ES-I3 (cell line): ENCODE data around the gene AR.

Source experiments
- H3K36me3 ChIP-seq: 2 replicates; pipeline ENCODE4 v1.6.1; 2013; ENCODE audit warnings: mild to moderate bottlenecking, low read length, control low read depth, moderate library complexity; ENCODE audit not compliant: insufficient read depth
- H3K4me1 ChIP-seq: 2 replicates; pipeline ENCODE4 v1.6.1; 2013; ENCODE audit warnings: mild to moderate bottlenecking, control low read depth, low read length; ENCODE audit not compliant: insufficient read depth
- H3K9ac ChIP-seq: 2 replicates; pipeline ENCODE4 v1.6.1; 2013; ENCODE audit warnings: low read depth, mild to moderate bottlenecking, low read length, moderate library complexity
- H3K9me3 ChIP-seq: 2 replicates; pipeline ENCODE4 v1.6.1; 2013; ENCODE audit warnings: mild to moderate bottlenecking, low read length, moderate library complexity; ENCODE audit not compliant: control insufficient read depth, insufficient read depth

The AR gene

DNA sequence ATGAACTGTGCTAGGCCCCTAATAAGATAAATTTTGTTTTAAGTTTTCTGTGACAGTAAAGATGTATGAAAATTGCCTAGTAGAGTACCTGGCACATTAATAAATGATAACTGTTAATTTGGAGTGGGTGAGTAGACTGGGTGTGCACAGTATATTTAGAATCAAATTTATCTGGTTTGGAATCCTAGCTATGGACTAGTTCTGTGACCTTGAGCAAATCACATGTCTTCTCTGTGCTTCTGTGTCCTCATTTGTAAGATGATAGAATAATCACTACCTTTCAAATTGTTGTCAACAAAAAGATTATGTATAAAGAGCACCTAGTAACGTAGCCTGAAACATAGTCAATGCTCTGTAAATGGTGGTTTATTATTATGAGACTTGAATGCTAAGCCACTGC is 170.2 kb downstream of the AR start:
- Histone ChIP-seq H3K4me1 (no peaks in the 10 kb centered on the region), H3K36me3 (peaks cover 6% of the 10 kb centered on the region; the same call in 1 of the 2 replicates), H3K9ac (no peak overlapping the region), H3K9me3 (no peaks in the 10 kb centered on the region; the same call in none of the 2 replicates)

DNA sequence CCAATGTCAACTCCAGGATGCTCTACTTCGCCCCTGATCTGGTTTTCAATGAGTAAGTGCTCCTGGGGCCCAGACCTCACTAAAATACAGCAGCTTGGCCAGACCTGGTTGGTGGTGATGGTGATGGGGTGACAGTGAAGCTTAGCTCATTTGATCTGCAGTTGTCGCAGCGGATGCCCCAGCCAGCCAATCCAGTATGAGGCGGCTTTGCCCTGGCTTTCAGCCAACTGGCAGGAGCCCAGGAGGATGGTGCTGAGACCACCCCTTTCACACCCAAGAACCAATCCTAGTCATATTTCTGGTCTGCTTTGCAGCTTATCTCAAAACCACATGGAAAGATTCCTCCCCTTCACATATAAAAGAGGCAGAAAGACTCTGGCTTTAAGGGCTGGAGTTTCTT is 173.8 kb downstream of the AR start:
- Histone ChIP-seq H3K4me1 (no peaks in the 10 kb centered on the region), H3K9me3 (no peaks in the 10 kb centered on the region)

DNA sequence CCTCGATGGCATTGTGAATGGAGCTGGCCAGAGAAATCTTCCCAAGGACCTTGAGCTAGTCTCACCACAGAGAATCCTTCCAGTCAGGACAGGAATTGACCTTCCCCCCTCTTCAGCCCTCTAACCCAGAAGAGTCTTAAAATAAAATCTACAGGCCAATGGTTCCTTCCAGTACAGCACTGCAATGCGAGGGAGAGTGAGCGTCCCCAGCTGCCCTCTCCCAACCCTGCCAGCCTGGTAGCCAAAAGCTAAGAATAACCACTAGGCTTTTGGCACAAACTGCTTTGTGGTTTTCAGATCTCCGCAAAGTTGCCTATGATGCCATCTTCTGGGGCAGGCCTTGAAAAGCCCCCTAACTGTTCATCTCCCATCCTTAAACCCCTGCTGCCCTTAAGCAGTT is 175.1 kb downstream of the AR start:
- H3K36me3 ChIP-seq, result no peaks in the 10 kb centered on the region; the same call in none of the 2 replicates
- no peaks in the 10 kb centered on the region for H3K4me1 ChIP-seq
- no peaks in the 10 kb centered on the region for H3K9me3 ChIP-seq
- no peak overlapping the region for H3K9ac ChIP-seq

More for the DNA sequence above, 173.8 kb downstream of the AR start:
- H3K9ac ChIP-seq, result no peak overlapping the region
- no peaks in the 10 kb centered on the region; the same call in none of the 2 replicates for H3K36me3 ChIP-seq

DNA sequence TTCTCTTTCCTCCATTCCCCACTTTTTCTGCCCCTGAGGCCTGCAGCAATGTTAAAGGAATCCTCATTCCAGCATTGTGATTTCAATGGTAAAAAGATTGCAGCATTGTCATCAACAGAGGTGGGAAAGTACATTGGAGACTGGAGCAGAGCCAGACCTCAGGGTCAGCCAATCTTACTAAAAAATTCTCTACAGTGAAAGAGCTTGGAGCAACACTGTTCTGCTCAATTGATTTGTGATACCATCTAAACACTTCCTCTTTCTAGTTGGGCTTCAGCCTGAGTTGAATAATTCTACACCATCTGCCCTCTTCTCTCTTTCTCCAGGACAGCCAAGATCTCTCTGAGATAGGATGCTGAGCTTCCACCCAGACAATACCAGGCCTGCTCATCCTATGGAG is 176.5 kb downstream of the AR start:
- Histone ChIP-seq H3K4me1 (no peaks in the 10 kb centered on the region), H3K36me3 (no peaks in the 10 kb centered on the region; the same call in none of the 2 replicates), H3K9me3 (no peaks in the 10 kb centered on the region), H3K9ac (no peak overlapping the region)

DNA sequence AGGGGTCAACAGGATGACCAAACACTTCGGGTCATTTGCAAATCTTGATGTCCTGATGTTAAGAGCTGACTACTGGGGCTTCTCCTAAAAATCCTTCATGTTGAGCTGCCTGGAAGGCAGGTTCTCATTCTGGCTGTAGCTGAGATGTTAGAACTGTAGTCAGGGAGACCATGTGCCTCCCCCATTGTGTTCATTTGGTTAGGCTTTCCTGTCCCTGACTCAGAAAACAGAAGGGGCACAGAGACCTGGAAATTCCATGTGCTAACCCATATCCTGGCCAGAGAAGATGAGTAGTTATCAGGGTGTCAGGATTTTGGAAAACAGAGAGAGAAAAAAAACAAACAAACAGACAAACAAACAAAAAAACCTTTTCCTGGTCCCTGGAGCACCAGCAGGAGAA is 177.5 kb downstream of the AR start:
- no peaks in the 10 kb centered on the region for H3K9me3 ChIP-seq
- no peaks in the 10 kb centered on the region; the same call in none of the 2 replicates for H3K36me3 ChIP-seq
- no peaks in the 10 kb centered on the region for H3K4me1 ChIP-seq
- no peak overlapping the region for H3K9ac ChIP-seq

DNA sequence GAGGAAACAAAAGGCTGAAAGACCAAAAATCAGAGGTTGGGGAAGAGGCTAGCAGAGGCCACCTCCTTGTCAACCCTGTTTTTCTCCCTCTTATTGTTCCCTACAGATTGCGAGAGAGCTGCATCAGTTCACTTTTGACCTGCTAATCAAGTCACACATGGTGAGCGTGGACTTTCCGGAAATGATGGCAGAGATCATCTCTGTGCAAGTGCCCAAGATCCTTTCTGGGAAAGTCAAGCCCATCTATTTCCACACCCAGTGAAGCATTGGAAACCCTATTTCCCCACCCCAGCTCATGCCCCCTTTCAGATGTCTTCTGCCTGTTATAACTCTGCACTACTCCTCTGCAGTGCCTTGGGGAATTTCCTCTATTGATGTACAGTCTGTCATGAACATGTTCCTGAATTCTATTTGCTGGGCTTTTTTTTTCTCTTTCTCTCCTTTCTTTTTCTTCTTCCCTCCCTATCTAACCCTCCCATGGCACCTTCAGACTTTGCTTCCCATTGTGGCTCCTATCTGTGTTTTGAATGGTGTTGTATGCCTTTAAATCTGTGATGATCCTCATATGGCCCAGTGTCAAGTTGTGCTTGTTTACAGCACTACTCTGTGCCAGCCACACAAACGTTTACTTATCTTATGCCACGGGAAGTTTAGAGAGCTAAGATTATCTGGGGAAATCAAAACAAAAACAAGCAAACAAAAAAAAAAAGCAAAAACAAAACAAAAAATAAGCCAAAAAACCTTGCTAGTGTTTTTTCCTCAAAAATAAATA is 179.9 kb downstream of the AR start:
- no peaks in the 10 kb centered on the region for H3K9me3 ChIP-seq
- no peaks in the 10 kb centered on the region for H3K4me1 ChIP-seq
- no peaks in the 10 kb centered on the region; the same call in none of the 2 replicates for H3K36me3 ChIP-seq
- no peak overlapping the region for H3K9ac ChIP-seq

DNA sequence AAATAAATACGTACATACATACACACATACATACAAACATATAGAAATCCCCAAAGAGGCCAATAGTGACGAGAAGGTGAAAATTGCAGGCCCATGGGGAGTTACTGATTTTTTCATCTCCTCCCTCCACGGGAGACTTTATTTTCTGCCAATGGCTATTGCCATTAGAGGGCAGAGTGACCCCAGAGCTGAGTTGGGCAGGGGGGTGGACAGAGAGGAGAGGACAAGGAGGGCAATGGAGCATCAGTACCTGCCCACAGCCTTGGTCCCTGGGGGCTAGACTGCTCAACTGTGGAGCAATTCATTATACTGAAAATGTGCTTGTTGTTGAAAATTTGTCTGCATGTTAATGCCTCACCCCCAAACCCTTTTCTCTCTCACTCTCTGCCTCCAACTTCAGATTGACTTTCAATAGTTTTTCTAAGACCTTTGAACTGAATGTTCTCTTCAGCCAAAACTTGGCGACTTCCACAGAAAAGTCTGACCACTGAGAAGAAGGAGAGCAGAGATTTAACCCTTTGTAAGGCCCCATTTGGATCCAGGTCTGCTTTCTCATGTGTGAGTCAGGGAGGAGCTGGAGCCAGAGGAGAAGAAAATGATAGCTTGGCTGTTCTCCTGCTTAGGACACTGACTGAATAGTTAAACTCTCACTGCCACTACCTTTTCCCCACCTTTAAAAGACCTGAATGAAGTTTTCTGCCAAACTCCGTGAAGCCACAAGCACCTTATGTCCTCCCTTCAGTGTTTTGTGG is 180.7 kb downstream of the AR start:
- Histone ChIP-seq H3K9ac (no peak overlapping the region), H3K4me1 (no peaks in the 10 kb centered on the region), H3K36me3 (no peaks in the 10 kb centered on the region; the same call in none of the 2 replicates), H3K9me3 (no peaks in the 10 kb centered on the region)

DNA sequence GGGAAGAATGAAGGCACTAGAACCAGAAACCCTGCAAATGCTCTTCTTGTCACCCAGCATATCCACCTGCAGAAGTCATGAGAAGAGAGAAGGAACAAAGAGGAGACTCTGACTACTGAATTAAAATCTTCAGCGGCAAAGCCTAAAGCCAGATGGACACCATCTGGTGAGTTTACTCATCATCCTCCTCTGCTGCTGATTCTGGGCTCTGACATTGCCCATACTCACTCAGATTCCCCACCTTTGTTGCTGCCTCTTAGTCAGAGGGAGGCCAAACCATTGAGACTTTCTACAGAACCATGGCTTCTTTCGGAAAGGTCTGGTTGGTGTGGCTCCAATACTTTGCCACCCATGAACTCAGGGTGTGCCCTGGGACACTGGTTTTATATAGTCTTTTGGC is 181.7 kb downstream of the AR start:
- no peaks in the 10 kb centered on the region for H3K9me3 ChIP-seq

DNA sequence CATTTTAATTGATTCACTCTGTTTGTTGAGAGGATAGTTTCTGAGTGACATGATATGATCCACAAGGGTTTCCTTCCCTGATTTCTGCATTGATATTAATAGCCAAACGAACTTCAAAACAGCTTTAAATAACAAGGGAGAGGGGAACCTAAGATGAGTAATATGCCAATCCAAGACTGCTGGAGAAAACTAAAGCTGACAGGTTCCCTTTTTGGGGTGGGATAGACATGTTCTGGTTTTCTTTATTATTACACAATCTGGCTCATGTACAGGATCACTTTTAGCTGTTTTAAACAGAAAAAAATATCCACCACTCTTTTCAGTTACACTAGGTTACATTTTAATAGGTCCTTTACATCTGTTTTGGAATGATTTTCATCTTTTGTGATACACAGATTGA is 182.2 kb downstream of the AR start:
- no peaks in the 10 kb centered on the region for H3K4me1 ChIP-seq

More for the DNA sequence above, 181.7 kb downstream of the AR start:
- H3K9ac ChIP-seq, result no peak overlapping the region
- H3K36me3 ChIP-seq, result no peaks in the 10 kb centered on the region; the same call in none of the 2 replicates
- H3K4me1 ChIP-seq, result no peaks in the 10 kb centered on the region

DNA sequence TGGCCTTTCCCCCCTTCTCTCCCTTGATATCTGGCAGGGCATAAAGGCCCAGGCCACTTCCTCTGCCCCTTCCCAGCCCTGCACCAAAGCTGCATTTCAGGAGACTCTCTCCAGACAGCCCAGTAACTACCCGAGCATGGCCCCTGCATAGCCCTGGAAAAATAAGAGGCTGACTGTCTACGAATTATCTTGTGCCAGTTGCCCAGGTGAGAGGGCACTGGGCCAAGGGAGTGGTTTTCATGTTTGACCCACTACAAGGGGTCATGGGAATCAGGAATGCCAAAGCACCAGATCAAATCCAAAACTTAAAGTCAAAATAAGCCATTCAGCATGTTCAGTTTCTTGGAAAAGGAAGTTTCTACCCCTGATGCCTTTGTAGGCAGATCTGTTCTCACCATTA is 183.8 kb downstream of the AR start:
- Histone ChIP-seq H3K36me3 (no peaks in the 10 kb centered on the region), H3K9ac (no peak overlapping the region), H3K9me3 (no peaks in the 10 kb centered on the region), H3K4me1 (no peaks in the 10 kb centered on the region)

More for the DNA sequence above, 182.2 kb downstream of the AR start:
- Histone ChIP-seq H3K9ac (no peak overlapping the region), H3K36me3 (no peaks in the 10 kb centered on the region; the same call in 1 of the 2 replicates), H3K9me3 (no peaks in the 10 kb centered on the region)

DNA sequence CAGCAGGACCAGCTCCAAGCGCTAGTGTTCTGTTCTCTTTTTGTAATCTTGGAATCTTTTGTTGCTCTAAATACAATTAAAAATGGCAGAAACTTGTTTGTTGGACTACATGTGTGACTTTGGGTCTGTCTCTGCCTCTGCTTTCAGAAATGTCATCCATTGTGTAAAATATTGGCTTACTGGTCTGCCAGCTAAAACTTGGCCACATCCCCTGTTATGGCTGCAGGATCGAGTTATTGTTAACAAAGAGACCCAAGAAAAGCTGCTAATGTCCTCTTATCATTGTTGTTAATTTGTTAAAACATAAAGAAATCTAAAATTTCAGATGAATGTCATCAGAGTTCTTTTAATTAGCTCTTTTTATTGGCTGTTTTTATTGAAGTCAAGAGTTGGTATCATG is 186.5 kb downstream of the AR start:
- H3K4me1 ChIP-seq, result no peaks in the 10 kb centered on the region
- H3K9me3 ChIP-seq, result no peaks in the 10 kb centered on the region
- H3K9ac ChIP-seq, result no peak overlapping the region
- no peaks in the 10 kb centered on the region for H3K36me3 ChIP-seq

DNA sequence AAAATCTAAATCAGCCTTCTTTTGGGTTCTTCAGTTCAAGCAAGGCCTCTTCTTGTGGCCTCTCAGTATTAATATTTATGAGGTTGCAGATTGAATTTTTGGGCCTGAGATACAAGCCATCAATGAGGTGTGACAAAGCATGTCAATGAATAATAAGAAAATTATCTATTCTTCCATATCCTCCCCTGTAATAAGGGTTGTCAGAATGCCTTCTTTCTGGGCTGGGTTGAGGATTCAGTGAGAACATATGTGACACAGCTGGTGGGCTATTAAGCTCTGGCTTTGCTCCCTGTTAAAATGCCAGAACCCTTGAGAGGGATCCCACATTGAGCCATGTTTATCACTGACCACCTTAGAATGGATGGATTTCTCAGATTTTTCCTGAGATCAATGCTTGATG is 187.2 kb downstream of the AR start:
- H3K9ac ChIP-seq, result no peak overlapping the region
- H3K9me3 ChIP-seq, result no peaks in the 10 kb centered on the region
- no peaks in the 10 kb centered on the region for H3K4me1 ChIP-seq
- no peaks in the 10 kb centered on the region for H3K36me3 ChIP-seq

DNA sequence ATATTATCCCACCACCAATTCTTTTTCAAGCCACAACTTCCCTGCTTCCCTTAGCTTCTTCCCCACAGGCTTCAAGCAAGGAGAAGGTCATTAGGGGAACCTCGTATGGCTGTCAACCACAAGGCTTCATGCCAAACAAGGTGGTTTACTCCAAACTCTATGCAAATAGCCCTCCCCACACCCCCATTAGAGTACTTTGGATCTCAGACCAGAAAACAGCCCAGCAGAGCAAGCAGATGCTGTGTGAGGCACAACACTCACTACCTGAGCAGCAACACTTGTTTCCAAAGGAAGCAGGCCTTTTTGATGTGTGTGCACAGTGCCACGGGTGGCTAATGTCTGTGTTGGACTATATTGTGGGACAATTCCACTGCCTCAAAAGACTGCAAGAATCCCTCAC is 189.0 kb downstream of the AR start:
- no peaks in the 10 kb centered on the region for H3K36me3 ChIP-seq
- no peak overlapping the region for H3K9ac ChIP-seq
- no peaks in the 10 kb centered on the region for H3K9me3 ChIP-seq
- H3K4me1 ChIP-seq, result no peaks in the 10 kb centered on the region

DNA sequence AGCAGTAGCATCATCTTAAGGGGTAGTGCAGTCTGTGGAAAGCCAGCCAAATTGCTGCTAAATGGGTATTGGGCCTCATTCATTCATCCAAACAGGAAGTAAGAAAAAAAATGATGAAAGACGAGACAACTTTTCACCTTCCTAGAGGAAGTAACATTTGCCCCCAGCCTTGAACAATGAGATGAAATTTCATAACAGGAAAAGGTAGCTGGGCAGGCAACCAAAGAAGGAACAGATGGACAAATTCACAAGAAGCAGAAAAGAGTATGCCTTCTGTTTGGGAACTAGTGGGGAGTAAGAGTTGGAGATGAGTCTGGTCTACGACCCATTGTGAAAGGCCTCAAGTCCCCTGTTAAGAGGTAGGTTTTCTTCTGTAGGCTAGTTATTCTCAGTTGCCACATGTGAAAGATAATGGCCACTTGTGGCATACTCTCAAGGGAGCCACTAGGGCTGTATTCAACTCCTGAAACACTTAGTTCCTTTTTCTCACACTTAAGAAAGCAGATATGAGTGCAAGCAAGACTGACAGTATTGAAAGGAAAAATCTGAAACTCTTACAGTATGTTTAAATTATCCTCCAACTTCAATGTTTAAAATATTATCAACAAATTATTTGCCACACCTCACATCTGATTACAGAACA is 190.4 kb downstream of the AR start:
- Histone ChIP-seq H3K36me3 (no peaks in the 10 kb centered on the region), H3K9me3 (no peaks in the 10 kb centered on the region), H3K9ac (no peak overlapping the region), H3K4me1 (no peaks in the 10 kb centered on the region)
